ENCODE measurements around the gene NUDT15.
"Not testable (repeated sequence)": the region's sequence is repeated elsewhere in the genome, so short reads cannot be mapped to it uniquely, and the experiment has no call there.

NUDT15 gene

DNA sequence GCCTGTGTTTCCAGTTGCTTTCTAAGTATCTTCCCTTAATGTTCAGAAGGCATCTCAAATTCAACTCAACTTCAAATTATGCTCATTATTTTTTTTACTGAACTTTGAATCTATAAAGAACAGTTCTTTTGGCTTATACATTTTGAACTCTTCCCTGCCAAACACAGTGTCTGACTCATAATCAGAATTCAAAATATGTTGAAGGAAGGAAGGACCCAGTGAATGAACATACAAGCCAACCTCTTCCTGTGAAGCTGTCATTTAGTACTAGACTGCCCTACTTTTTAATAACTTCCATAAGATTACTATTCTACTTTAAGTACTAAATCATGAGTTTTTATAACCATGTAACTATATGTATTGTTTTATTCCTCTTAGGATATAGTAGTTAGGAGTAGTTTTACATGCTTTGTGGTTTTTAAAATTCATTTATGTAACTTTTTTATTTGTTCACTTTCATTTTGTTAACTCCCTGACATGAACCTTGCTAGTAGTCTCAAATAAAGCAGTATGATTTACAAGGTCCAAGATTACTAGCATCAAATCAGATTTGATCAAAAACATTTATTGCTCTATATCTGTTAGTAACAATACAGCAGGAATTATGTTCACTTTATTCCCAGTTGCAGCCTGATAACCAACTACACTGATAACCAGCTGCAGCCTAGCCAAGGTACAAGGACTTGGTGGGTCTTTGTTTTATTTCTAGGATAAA is 6.4 kb downstream of the NUDT15 start:
- no peak for DNase-seq

DNA sequence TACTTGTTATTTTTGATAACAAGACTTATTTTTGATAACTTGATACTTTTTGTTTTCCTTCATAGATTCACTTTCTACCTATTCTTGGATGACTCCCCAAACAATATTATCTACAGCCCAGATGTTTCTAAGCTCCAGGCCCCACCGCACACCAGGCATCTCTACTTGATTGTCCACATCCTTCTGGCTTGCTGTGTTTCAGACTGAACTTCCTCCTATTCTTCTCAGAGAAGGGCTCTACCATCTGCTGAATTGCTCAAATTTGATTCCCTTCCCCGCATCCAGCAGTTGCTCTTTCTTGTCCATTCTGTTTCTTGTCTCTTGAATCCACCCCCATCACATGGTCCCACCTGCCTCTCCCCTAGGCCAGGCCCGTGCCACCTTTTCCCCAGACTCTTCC is 13.0 kb downstream of the NUDT15 start:
- no peak for DNase-seq

DNA sequence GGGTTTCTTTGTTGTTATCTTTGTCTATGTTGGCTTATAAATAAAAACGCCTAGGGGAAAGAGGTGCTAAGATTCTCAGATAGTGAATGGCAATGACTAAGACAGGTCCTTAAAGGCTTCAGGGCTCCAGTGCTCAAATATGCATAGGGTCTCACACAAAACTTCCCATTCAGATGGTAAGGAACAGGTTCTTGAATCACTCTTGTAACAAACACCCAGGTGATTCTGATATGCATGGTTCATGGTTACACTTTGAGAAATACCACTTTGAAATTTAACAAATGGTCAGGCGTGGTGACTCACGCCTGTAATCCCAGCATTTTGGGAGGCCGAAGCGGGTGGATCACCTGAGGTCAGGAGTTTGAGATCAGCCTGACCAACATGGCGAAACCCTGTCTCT is 17.1 kb downstream of the NUDT15 start:
- no peak for DNase-seq

DNA sequence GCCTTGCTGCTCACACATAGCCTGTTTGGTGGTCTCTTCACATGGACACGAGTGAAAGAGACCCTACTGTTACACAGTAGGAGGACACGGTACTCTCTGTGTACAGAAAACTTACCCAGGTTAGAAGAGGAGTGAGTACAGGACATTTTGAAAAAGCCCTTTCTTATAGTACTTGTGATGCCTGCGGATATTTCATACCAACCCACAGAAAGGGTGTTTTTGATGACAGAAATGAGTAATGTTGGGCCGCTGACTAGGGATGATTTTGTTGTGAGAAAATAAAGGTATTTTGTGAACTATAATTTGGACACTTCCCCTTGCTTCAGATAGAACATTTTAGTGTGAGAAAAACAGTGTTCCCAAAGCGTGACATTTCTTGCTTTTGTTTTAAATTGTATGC is 18.2 kb downstream of the NUDT15 start:
- no peak for DNase-seq

DNA sequence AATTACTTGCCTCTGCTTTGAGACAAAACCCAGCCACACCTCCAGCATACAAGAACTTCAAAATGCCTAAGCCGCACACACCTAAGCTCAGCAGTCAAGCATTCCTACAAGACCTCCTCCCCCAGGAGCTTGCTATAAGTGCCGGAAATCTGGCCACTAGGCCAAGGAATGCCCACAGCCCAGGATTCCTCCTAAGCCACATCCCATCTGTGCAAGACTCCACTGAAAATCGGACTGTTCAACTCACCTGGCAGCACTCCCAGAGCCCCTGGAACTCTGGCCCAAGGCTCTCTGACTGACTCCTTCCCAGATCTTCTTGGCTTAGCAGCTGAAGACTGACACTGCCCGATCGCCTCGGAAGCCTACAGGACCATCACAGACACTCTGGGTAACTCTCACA is 21.0 kb downstream of the NUDT15 start:
- DNase-seq, result not testable (repeated sequence)

DNA sequence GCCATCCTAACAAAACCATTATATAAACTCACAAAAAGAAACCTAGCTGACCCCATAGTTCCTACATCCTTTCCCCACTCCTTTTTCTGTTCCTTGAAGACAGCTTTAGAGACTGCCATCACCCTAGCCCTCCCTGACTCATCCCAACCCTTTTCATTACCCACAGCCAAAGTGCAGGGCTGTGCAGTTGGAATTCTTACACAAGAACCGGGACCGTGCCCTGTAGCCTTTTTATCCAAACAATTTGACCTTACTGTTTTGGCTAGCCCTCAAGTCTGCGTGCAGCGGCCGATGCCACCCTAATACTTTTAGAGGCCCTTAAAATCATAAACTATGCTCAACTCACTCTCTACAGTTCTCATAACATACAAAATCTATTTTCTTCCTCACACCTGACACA is 22.4 kb downstream of the NUDT15 start:
- not testable (repeated sequence) for DNase-seq

DNA sequence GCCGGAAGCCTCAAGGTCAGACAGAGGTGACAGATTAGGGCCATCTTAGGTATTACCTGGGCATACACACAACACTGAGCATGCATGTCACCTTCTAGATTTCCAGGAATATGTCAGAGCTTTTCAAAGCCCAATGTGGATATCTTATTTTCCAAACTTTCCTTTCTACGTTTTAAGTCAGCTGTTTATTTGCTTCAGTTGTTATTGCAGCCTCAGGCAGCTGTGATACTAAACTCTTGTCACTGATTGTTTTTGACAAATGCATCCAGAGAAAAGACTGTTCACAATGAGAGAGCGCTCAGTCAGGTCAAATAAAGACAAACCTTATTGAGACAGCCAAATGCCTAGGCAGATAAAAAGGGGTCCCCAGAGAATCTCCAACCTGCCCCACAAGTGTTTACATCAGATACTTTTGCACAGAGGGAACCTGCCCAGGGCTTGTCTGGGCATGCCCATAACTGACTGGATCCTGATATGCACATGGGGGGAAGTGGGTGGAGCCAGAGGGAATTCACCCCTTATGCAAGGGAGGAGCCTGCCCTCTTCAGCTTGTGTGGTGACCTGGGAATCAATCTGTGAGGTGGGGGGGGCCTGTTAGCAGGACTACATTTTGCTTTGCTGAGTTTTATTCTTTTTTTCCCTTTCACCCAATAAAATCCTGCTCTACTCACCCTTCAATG is 28.9 kb downstream of the NUDT15 start:
- DNase-seq, result no peak

DNA sequence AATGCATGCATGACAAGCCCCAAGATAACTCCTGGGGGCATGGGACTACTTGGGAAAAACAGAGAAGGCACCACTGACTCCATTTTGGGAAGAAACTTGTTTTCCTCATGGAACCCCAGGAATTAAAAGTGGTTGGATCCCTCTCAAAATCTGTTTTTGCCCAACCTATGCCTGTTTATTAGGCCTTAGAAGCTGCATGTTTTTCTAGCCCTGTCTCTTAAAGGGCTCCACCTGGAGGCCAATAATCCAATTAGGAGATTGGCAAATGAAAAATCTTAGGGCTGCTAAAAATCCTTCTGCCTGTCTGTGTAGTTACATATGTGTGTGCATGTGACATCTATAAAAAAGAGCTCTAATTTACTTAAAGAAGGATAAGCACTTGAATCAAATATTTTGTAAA is 30.5 kb downstream of the NUDT15 start:
- no peak for DNase-seq

DNA sequence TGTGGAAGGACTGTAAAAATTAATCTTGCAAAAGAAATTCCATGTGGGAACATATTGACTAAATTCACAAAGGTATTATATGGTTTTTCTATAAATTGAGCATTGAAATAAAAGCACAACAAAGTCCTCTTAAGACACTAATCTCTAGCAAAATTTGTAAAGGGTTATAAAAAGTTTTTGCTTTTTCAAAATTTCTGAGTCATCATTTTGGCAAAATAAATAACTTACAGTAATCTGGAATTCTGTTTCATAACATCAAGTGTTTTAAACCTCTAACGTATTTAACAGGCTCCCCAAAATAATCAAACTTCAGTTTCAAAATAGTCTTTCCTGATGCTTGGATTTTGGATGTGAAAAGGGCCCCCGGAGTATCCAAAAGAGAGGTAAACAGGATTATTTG is 31.4 kb downstream of the NUDT15 start:
- DNase-seq, result no peak

DNA sequence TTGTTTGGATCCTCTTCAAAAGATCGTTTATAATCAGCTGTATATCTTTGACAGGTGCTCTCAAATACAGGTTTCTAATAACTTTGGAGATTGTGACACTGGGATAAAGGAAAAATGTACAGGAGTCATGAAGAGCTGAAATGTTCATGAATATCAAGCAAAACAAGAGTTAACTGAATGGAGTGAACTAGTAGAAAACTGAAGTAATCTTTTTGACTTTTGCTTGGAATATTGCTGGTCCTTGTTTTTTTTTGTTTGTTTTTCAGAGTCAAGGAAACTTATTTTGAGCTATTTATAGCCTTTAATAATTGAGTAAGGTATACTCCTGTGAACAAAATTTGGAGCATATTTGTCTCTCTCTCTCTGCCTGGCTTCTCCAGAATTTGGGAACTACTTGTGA is 32.0 kb downstream of the NUDT15 start:
- no peak for DNase-seq

DNA sequence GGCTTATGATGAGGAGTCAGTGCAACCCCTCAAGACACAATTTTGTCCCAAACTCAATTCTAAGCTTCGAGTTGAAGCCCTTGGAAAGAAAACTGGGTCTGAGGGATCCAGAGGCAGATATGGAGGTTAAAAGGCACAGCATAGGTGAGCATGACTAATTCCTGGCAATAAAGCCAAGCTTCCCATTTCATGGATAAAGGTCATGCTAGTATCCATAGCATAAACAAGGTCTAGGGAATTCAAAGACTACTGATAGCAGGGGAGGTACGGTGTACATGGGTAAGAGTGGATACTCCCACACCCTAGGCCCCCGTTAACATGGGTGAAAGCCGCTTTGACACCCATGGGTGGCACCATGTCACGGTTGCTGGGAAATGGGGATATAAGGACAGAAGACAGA is 33.4 kb downstream of the NUDT15 start:
- no peak for DNase-seq

DNA sequence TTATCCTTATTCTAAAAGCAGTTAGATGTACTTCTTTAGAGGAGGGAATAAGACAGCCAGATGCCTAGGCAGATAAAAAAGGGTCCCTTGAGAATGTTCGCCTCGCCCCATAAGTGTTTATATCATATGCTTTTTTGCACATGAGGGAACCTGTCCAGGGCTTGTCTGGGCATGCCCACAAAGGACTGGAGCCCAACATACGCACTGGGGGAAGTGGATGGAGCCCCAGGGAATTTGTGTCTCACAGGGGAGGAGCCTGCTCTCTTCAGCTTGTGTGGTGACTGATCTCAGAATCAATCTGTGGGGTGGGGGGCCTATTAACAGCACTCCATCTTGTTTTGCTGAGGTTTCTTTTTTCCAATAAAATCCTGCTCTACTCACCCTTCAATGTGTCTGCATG is 34.8 kb downstream of the NUDT15 start:
- no peak for DNase-seq

DNA sequence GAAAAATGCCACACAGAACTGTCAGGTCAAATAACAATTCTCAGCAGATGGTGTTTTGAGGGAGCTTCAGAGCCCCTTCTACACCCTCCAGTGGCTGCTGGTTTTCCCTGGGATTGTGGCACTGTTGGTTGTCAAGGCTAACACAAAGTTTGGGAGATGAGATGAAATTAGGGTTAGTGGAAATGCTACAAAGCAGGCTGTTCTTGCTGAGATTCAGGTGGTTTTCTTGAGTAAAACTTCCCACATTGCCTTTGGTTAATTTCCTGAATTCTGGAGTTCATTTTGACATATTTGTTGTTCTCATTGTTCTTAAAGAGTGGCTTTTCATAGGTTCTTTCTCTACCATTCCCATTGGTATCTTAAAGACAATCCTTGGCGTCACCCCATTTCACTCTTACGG is 35.3 kb downstream of the NUDT15 start:
- DNase-seq, result no peak

DNA sequence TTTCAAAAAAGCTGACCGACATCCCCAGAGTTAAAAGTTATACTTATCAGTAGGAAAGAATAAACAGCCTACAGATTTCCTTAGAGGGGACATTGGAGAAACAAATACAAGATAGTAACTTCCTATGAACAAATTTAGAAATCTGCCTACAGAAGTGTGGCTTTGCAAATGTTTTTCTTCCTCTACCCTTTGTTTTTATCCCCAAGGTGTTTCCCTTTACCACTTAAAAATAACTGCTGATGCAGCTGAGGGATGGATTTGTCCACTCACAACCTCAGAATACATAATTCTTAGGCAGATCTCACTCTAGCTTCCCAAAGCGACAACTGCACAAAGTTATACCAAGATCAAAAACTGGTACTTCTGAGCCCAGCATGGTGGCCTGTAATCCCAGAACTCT is 36.5 kb downstream of the NUDT15 start:
- DNase-seq, result no peak

DNA sequence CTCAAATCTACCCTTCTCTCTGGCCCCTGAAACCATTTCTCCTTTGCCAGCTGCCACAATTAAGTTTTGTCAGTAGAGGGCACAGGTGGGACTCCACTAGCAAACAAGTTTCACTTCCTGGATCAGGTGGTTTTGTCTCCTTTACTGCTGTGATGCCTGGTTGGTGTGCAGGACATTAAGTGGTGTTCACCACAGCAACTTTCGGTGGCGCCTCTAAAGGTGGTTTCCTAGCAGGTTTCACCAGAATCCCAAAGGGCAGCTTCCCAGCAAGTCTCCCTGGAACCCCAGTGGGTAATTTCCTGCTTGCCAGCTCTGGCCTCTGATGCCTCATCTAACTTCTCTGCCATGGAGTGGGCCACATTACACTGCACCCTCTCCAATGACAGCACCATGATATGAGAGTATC is 40.7 kb downstream of the NUDT15 start:
- DNase-seq, result no peak

DNA sequence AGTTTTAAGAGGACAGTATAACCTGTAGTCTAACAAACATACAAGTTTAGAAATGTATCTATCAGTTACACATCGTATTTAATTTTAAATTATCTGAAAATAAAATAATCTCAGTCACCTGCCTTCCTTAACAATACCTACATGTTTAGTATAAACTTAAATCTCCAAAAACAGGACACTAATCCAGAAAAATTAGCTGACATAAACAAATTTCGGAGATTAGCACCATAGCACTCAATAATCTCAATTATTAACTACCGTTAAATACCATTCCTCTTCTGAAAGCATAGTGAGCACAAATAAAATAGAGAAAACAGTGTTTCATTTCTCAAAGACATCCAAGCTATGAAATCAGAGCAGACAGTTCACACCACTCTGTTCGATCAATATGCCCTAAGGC is 44.2 kb downstream of the NUDT15 start:
- no peak for DNase-seq

DNA sequence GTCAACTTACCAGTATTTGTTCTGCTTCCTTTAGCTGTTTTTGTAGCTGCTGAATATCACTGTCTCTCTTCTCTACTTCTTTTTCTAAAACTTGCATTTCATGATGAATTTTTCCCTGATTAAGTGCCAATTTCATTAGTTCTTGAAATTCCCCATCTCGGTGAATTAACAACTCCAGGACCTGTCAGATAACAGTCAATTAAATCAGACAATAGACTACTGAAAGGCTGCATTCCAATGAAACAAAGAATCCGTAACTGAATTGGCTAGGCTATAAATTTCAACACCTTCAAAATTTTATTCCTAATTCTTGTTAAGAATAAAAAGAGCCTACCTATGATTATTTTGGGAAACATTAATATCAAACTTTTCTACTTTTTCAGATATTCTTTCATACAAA is 48.7 kb downstream of the NUDT15 start:
- no peak for DNase-seq

DNA sequence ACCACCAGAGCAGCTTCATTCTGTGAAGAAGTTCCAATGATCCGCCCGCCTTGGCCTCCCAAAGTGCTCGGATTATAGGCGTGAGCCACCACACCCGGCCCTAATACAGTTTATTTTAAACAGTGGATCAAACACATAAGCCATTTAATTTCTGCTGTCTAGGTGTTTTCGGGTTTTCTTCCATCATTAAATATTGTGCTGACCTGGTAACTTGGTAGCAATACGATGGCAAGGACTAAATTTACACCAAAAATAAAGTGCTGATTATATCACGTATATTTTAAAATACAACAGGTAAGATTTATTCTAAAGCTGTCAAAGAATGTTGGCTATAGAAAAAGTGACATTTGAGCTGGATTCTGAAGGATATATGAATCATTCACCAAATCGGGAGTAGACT is 56.1 kb downstream of the NUDT15 start:
- DNase-seq, result no peak

DNA sequence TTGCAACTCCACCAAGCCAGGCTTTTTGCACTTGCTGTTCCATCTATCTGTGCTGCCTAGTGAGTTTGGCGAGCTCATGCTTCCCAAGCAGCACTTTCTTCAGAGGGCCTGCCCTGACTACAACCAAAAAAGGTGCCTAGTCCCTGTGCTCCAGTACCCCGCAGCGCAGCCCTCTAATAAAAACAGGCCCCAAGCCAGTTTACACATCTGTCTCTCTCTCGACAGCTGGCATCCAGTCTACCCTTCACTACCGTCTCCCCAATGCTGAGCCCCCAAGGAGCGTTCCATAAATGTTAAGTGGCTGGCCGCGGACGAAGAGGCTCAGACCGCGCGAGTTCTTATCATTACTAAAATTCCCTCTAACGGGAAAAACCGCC is 56.9 kb downstream of the NUDT15 start:
- no peak for DNase-seq

DNA sequence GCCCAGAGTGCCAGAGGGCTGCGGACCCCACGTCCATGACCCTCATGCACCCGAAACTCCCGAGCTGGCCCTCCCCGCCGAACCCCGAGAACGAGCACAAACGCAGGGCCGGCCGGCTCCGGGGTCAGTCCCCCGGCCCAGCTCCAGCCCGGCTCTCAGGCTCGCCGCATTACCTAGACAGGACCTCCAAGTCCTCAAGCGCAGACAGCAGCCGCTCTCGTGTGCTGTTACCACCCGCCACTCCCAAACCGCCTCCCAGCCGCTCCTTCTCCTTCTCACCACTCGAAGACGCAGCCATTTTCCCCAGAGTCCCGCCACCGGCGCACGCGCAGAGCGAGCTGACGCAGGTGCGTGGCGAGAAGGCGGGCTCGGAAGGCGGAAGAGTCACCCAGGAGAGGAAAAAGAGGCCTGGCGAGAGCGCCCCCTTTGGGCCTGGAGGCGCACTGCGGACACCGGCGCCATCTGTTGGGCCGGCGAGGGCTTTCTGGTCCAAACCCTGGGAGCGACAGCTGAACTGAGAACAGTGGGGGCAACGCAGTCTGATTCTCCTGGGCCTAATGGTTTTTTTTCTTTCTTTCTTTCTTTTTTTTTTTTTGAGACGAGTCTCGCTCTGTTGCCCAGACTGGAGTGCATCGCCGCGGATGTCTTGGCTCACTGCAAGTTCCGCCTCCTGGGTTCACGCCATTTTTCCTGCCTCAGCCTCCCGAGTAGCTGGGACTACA is 57.4 kb downstream of the NUDT15 start, which contains the start of gene MED4:
Gene MED4 (minus strand): TSS at position 324 of the 722 bp plus-strand sequence. CDS start 26 bp downstream, at position 298.
- DNase-seq, result peak; percentile 90 to 95

DNA sequence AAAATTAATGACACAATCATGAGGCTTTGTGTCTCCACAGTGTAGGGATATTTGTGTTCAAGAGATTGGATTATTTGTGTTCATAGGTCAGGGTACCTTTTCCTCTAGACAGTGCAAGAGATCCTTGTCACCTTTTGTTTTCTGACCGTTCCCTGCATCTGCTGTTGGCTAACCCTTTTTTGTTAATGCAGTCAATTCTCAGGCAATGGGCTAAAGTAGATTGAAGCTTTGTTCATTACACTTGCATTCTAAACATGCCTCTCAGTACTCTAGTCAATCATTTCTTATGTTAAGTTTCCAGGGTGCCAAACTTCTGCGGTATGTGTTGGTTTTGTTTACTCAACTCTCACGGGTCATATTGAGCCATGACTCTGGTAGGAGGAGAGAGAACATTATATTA is 59.1 kb downstream of the NUDT15 start:
- DNase-seq, result no peak

All from hippocampal formation (tissue), 2 donors.